Activated CD8-positive, alpha-beta memory T cell treated with anti-CD3 and anti-CD28 coated beads for 48 hours (primary cell): Measurements from ENCODE around the gene ZBTB7C.
"Not testable (repeated sequence)": the region's sequence is repeated elsewhere in the genome, so short reads cannot be mapped to it uniquely, and the experiment has no call there.

Source experiments
- DNase-seq, 3 experiments: peaks; one replicate each; pipeline ENCODE4 v3.0.0-alpha.2; 2020; ENCODE audit warnings: low read depth in 2 of 3, low spot score in 2 of 3

The ZBTB7C gene

DNA sequence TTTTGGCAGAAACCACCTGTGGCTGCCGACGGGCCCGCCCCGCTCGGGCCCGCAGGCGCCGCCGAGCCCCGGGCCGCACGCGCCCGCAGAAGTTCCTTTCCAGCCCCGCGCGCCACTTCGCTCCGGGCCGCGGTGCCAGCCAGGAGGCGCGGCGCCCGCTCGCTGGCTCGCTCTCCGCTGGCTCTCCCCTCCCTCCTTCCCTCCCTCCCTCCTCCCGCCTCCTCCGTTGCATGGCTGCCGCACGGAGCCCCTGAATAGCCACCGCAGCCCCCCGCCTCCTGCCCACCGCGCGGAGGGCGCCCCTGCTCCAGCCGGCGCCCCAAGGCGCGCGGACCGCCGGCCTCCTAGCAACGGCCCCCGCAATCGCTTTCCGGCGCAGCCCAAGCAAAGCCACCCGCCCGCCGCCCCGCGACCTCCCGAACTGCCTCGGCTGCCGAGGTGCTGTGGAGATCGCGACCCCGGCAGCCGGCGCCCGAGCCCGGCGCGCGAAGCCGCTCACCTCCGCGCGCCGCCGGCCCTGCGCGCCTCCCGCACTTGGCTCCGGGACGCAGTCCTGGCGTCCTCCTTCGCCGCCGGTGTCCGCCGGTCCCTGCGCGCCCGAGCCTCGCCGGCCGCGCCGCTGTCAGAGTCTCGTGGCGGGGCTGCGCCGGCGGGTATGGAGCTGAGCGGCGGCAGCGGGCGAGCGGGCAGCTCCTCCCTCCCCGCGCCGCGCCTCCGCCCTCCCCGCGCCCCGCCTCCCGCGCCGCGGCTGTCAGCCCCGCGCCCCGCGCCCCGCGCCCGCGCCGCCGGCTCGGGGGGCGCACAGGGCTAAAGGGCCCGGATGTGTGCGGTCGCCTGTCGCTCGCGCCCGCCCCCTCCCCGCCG, at the start of gene ZBTB7C:
TSS of gene ZBTB7C (minus strand) at position 657 of the 864 bp plus-strand sequence.
- no peak for DNase-seq

DNA sequence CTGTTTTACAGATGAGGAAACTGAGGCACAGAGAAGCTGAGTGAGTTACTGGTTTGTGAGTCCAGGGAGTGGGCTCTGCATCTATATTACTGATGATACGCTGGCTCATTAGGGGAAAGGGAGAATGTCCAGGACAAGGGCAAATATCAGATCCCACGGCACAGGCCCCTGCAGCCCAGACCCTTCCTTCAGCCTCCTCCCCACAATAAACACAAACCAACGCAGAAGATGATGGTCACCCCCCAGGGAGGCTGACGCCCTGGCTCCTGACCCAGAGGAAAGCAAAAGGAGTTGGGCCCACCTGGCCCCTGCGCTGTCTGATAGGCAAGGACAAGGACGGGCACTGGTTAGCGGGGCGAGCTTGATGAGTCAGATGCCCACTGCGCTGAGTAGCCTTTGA, 47.7 kb upstream of the ZBTB7C start:
- no peak for DNase-seq

DNA sequence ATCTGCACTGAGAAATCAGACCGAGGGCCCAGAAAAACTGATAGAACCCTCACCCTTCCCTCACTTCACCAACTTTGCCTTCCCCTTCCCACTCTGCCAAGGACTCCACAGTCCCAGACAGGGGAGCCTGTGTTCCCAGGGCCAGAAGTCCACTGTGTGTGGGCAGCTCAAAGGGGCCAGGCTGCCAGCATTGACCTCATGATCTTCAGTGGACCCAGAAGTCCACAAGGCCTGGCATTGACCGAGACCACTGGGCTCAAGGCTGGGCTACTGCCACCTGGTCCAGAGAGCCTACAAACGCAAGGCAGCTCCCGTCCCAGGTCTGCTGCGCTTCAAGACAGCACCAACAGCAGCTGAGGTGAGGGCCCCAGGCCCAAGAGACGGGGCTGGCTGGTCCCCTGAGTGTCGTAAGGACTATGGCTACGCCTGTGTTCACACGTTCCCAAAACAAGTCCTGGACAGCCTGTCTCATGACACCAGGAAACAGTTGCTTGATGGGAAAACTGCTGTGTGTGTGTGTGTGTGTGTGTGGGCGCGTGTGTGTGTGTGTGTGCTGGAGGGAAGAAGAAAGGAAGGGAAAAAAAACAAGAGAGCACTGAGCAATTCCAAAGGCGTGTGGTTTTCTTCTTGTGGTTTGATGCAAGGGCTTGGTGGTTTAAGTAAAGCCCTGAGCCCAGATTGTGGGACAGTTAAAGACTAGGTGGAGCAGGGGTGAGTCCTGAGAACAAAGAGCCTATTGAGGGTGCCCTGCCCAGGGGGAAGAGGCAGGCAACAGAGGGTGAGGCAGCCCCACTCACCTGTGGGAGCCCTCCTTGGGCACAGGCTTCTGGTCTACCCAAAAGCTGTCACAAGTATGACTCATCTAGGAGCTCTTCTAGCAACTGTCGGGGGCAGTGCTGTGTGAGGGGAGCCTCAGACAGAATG, 46.6 kb upstream of the ZBTB7C start:
- DNase-seq = peak in 1 of 3 experiments; percentile 36

DNA sequence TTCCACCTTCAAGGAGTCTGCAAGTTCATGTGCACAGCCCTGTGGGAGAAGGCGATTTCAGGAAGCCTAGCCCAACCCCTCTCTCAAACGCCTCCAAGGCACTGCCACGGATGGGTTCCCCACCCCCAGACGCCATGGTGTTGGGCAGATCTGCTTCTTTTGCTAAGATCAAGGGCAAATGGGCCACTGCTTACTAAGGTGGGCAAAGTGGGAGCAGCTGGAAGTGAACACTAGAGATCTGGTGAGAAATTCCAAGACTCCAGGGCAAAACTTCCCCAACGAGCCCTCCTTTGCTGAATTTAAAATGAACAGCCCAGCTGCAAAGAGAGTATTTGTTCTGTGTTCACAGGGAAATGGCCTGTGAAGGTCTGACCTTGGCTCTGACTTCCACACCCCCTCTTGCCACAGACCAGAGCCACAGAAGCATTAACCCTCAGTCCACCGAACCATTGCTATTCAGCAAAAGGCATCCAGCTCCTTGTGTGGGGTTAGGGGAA, 45.1 kb upstream of the ZBTB7C start:
- DNase-seq = no peak

DNA sequence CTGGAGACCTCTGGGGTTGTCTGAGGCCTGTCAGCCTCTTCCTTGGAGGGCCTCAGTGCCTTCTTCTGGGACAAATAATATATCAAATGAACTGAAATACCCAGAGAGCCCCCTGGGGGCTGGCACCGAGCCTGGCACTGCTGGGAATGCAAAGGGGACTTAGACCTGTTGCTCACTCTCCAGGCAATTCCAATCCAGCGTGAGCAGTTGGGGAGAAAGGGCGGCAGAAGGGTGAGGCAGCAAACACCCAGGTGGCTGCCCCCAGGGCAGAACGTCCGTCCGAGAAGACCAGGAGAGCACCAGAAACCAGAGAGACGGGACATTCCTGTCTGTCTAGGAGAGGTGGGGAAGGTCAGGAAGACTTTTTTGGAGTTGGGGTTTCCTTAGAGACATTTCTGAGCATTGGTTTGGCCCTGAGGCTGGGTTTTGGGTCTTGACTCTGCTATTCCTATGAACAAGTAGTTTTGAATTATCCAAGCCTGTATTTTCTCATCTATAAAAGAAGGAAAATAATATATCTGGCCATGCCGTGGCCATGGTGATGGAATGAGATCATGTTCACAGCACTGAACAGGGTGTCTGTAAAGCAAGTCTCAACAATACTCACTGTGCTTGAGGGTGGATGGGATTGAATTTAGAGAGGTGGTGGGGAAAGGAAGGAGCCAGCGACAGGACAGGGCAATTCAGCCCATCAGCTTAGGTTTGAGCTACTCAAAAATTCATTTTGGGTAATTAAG, 44.3 kb upstream of the ZBTB7C start:
- DNase-seq = no peak

DNA sequence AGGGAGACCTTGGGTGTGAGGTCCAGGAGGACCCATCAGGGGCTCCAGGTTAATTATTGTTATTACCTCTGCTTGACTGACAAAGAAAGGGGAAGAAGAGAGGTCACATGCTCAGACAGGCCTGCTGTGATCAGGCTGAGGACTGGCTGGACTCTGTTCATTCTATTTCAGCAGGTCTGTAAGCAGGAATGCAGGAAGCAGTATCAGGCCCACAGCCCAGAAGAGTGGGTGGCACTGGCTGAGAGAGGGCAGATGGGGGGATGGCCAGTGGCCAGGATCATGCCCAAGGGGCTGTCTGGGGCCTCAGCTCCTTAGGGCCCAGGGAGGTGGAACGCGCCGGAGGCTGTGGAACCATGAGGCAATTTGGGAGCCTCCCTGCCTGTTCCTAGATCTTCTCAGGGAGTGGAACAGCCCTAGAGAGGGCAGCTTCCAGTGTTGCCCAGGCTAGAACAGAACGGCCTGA, 43.7 kb upstream of the ZBTB7C start:
- no peak for DNase-seq

DNA sequence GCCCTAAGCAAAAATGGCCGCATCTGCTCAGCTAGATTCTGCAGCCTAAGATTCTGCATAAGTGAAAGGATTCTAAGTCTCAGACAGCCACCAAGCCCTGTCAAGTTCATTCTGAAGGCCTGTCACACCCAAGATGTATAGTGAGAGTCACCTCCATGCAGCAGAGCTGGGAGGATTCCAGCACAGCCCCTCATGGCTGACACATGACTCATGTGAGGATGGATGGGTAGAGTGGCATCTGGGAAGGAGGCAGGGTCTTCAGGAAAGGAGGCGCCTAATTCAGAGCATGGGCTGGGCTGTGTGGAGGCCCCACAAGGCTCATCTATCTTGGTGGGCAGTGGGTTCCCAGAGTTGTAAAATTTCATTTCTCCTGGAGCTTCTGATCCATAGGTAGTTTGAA, 41.5 kb upstream of the ZBTB7C start:
- DNase-seq = no peak

DNA sequence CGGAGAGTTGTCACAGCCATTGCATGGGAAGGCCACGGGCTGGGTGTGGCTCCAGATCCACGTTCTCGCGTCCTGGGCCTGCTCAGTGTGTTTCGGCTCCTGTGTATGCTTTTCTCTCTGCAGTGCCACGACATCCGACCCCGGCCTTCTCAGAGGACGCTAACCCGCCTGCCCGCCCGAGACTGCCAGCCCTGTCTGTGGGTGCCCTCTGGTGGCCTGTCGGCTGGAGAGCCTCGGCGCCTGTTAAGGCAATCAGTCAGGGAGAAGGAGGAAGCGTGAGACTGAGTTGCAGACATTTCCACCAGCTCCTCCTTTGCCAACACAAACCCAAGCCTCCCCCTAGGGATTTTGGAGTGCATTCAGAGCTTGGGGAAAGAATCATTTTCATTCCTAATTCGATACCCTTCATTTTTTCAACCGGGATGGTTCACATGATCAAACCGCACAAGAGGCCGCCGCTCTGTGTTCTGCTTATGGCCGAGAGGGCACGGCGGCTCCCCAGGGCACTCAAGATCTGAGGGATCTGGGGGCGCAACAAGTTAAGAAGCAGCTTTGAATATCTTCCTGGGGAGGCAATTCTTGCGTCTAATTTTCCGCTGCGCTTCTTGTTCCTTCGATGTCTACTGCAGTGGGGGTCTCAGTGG, 37.5 kb upstream of the ZBTB7C start:
- DNase-seq = peak; percentile 21 to 45 (median 31)

DNA sequence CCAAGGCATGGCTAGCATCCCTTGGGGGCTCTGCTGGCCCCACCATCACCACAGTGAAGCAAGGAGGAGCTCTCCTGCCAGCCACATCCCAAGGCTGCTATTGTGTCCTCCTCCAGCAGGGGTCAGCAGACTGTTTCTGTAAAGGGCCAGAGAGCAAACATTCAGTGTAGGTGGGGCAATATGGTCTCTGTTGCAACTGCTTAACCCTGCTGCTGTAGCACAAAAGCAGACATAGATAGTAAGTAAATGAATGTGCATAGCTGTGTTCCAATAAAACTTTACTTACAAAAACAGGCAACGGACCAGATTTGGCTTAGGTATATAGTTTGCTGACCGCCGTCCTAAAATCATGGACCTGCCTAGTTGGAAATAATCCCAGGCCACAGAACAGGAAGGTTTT, 36.4 kb upstream of the ZBTB7C start:
- DNase-seq = peak; percentile 35 to 49 (median 49)

DNA sequence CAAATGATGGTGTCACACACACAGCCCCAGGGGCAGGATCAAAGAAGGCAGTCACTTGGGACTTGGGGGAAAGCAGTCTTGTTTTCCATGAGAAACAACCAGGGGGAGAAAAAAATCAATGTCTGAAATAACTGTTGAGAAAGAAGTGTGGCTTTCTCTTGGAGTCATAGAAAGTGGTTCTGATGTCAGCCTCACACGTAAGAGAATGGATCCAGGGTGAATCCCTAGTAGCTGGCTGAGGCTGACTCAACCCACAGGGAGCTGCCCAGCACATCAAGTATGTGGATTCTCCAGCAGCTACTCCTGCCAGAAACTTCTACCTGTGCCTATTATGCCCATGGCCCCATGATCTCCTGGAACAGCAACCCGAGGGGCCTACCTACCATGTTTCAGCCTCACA, 33.6 kb upstream of the ZBTB7C start:
- DNase-seq = no peak

DNA sequence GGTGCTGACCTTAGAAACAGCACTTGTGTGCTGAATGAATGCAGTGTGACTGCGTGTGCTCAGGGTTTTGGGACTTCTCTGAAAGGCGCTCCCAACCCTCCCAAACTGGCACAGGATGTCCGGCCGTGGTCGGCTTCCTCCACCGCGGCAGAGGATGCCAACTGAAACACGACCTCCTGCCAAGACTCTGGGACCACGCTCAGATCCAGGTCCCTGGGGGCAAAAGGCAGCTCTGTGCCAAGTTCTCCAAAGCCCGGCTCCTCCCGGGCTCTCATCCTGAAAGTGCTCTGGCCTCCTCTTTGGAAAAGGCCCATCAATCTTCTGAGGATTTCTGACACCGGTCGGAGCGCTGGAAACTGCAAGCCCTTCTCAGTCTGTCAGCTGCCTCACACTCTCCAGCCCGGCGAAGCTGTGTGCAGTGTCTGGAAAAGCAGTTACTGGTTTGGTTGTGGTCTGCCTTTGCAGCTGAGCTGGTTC, 32.3 kb upstream of the ZBTB7C start:
- no peak for DNase-seq

DNA sequence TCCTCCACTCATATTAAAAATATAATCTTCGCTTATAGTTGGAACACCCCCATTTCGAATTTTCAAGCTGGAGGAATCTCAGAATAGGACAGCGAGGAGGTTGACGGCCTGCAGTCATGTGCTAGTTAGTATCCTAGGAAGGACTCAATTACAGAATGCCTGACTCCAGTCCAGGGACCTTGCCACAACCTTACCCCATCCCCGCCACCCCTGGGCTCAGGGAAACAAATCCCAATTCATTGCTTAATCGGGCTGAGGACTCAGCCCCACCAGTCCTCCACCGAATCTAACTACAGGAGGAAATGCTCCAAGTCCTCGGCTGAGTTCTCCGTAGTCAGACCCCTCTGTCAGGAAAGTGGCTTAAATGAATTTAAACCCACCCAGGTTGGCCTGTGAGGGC, 31.7 kb upstream of the ZBTB7C start:
- no peak for DNase-seq

DNA sequence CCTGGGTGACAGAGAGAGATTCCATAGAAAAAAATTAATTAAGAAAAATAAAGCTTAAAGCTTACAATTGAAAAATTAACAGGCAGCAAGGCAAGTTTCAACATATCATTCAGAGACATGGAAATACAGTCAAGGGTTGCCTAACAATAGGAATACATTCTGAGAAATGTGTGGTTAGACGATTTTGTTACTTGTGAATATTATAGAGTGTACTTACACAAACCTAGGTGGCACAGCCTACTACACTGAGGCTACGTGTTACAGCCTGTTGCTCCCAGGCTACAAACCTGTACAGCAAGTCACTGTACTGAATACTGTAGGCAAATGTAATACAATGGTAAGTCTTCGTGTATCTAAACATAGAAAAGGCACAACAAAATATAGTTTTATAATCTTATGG, 27.7 kb upstream of the ZBTB7C start:
- no peak for DNase-seq

DNA sequence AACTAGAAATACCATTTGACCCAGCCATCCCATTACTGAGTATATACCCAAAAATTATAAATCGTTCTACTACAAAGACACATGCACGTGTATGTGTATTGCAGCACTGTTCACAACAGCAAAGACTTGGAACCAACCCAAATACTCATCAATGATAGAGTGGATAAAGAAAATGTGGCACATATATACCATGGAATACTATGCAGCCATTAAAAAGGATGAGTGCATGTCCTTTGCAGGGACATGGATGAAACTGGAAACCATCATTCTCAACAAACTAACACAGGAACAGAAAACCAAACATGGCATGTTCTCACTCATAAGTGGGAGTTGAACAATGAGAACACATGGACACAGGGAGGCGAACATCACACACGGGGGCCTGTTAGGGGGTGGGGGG, 25.2 kb upstream of the ZBTB7C start:
- not testable (repeated sequence) for DNase-seq

DNA sequence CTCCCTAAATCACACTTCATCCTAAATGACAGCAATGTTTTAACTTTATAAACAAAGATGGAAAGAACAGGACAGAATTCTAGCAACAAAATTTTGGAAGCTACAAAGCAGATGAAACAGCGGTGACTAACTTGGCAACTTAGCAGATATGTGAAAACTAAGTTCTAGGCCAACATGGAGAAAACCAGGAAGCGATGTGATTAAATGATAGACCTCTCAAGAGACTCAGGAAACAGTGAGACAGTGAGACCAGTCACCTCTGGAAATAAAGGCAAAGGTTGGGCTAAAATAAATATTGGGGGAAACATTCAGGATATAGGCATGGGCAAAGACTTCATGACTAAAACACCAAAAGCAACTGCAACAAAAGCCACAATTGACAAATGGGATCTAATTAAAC, 24.4 kb upstream of the ZBTB7C start:
- no peak for DNase-seq

DNA sequence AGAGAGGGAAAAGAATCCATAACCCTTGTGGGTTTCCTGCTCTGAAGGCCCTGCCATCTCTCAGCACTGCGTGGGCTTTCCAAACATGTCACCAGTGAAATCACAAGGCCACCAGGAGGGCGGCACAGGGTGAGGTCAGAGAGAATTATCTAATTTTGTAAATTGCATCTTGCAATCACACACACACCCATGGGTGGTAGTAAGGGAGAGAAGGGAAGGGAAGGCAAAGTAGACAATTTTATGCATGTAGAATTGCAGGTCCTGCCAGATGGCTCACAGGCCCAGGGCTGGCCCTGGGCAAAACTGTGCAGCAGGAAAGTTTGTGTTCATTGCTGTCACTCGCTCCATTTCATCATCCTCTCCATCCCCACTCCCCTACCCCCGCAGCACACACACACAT, 21.0 kb upstream of the ZBTB7C start:
- DNase-seq = no peak

DNA sequence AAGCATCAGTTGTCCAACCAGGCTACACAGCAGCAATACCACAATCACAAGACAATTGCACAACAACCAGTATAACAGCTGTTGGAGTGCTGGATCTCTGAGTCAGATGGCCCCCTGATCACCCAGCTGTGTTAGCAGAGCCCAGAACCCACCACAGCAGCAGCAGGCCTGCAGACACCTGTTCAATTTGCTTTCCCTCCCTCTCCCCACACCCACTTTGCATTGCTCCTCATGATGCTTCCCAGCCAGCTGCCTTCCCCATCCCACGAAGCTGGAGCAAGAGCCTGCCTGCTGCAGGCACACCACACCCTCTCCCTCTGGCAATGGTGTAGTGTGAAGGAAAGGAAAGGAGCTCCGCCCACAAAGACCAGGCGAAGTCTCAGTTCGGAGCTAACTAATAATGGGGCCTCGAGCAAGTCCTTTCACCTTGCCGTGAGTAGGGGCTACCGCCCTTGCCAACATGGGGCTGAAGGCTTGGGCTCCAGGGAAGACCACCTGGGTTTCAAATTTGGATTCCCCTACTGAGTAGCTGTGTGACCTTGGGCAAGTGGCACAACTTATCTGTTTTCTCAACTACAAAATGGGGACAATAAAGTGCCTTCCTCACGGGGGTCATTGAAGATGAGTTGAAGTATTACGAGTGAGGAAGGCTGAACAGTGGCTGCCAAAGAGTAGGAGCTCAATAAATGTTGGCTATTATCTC, 19.4 kb upstream of the ZBTB7C start:
- DNase-seq = no peak

DNA sequence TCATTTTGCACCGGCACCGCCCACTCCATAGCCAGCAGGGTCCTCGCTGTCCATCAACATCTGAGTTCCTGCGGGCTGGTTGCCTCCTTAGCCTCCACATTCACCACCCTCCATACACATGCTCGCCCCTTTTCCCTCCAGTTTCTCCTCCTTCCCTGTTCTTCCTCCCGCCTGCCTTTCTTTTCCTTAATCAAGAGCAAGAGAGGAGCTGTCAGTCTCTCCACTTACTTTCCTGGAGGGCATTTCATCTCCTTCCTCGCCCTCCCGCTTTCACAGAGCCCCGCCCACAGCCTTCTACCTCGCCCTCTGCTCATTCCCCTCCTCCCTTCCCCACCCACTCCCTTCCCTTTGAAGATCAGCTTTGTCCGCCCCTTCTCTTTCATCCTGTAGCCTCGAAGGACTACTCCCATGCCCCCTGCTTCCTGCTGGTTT, 13.8 kb upstream of the ZBTB7C start:
- DNase-seq = no peak

DNA sequence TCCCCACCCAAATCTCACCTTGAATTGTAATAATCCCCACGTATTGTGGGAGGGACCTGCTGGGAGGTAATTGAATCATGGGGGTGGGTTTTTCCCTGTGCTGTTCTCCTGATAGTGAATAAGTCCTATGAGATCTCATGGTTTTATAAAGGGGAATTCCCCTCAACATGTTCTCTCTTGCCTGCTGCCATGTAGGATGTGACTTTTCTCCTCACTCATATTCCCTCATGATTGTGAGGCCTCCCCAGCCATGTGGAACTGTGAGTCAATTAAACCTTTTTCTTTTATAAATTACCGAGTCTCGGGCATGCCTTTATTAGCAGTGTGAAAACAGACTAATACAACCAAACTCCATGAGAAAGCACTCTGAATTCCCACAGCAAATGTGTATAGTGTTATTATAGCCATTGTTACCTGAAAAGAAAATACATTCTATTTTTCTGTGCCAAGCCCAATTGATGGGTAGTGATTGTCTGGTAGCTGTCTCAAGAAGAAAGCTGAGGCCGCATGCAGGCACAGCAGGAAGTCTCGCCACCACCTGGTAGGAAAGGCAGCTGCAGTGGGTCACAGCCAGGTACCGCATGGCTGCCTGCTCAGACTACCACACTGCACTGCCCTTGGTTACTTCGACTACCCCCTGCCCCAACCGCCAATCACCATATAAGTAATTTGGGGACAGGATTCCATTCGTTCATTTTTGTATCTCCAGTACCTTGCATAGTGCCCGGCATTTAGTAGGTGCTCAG, 10.3 kb upstream of the ZBTB7C start:
- no peak for DNase-seq
